Measurements from ENCODE around the gene PIK3CD. TPM values are rescaled to one million over a fixed set of nuclear protein-coding genes. Genes with fewer than 3 reads are reported as not detected.

PIK3CD gene
- total and polyA plus RNA-seq, 2 of the 4 experiments (the other 2 are of a cell fraction), result 5.0 to 12.1 TPM

GRCh38 chr1:9607352-9607751 is 44.2 kb upstream of the PIK3CD start:
- Histone ChIP-seq H3K4me3 (ENCODE audit: insufficient read depth, low read depth, low read length) (no peak overlapping the region), H2BK120ac (ENCODE audit: low read depth, low read length) (no peak overlapping the region), H2AK9ac (replicated peaks; ENCODE audit: low read depth, low read length, poor library complexity) (no peak overlapping the region), H3K4ac (ENCODE audit: low read depth, low read length) (no peak overlapping the region), H2AK5ac (ENCODE audit: low read depth, low read length) (no peak overlapping the region), H2BK15ac (ENCODE audit: low read depth, low read length) (no peak overlapping the region), H4K20me1 (ENCODE audit: insufficient read depth, low read length) (no peaks in the 10 kb centered on the region; the same call in 1 of the 2 replicates), H3K23ac (ENCODE audit: low read depth, low read length) (no peak overlapping the region), H3K4me2 (ENCODE audit: low read depth, low read length) (no peak overlapping the region), H3K56ac (ENCODE audit: extremely low read depth, insufficient read depth, low read length) (no peak overlapping the region), H3K9ac (ENCODE audit: low read depth, low read length) (no peak overlapping the region), H3K9me3 (ENCODE audit: control insufficient read depth, insufficient read depth, low read length) (no peaks in the 10 kb centered on the region), H3K79me1 (ENCODE audit: low read depth in 1 of 2, low read length in 2 of 2) (no peaks in the 10 kb centered on the region), H3K4me1 (ENCODE audit: control insufficient read depth, insufficient read depth, low read length) (no peaks in the 10 kb centered on the region; the same call in 1 of the 2 replicates), H2BK5ac (ENCODE audit: low read depth, low read length, poor library complexity, severe bottlenecking) (no peak overlapping the region), H4K91ac (ENCODE audit: insufficient read depth, low read depth, low read length) (no peak overlapping the region), H4K5ac (ENCODE audit: low read depth, low read length) (no peak overlapping the region), H2AFZ (replicated peaks; ENCODE audit: low read length, poor library complexity) (no peak overlapping the region), H3K9me1 (ENCODE audit: insufficient read depth, low read length) (no peaks in the 10 kb centered on the region), H4K8ac (ENCODE audit: low read depth in 2 of 2, low read length in 2 of 2) (no peak overlapping the region), H3K27ac (ENCODE audit: insufficient read depth, low read length) (no peak overlapping the region), H3K27me3 (ENCODE audit: control insufficient read depth, insufficient read depth, low read length) (no peaks in the 10 kb centered on the region), H3K14ac (replicated peaks; ENCODE audit: low read depth, low read length) (no peak overlapping the region), H3K36me3 (ENCODE audit: control insufficient read depth, insufficient read depth, low read length) (peaks cover 23% of the 10 kb centered on the region), H3K18ac (ENCODE audit: low read depth, low read length) (no peak overlapping the region), H2BK20ac (ENCODE audit: low read depth, low read length) (no peak overlapping the region)
- in situ Hi-C loops (cut with MboI; ENCODE audit: low sequenced_read_pairs) (no loop called here), dilution Hi-C loops (cut with HindIII; ENCODE audit: low sequenced_read_pairs, unreplicated experiment) (no loop called here), intact Hi-C loops (cut with micrococcal nuclease) (no loop called here)
- ChIA-PET CTCF (no interaction called here), POLR2A (ENCODE audit: unreplicated experiment) (no interaction called here)
- BruUV-seq (replicated peaks), result no TSS peak
- DNase-seq (no peak), ATAC-seq (ENCODE audit: low read depth) (no peak)
- WGBS, 2 experiments (ENCODE audit: extremely low coverage in 2 of 2, insufficient read length in 1 of 2), result 100% methylated on average over 2 of the region's 19 CpGs; no CpG with 5 or more reads in 1 of the 2 experiments
- TF ChIP-seq MAZ (IDR thresholded peaks at IDR 0.05; ENCODE audit: borderline replicate concordance, low read depth, low read length) (no peak), MAFK (IDR thresholded peaks at IDR 0.05; ENCODE audit: low read depth, low read length) (no peak), SMC3 (IDR thresholded peaks at IDR 0.05; ENCODE audit: low read depth, low read length) (no peak)

Data from IMR-90 (cell line).